ENCODE results near the gene MYOZ3. TPM values are rescaled to one million over a fixed set of nuclear protein-coding genes. Genes with fewer than 3 reads are reported as not detected.

MYOZ3 gene
- total RNA-seq, 2 experiments from 2014 or later: not detected

DNA sequence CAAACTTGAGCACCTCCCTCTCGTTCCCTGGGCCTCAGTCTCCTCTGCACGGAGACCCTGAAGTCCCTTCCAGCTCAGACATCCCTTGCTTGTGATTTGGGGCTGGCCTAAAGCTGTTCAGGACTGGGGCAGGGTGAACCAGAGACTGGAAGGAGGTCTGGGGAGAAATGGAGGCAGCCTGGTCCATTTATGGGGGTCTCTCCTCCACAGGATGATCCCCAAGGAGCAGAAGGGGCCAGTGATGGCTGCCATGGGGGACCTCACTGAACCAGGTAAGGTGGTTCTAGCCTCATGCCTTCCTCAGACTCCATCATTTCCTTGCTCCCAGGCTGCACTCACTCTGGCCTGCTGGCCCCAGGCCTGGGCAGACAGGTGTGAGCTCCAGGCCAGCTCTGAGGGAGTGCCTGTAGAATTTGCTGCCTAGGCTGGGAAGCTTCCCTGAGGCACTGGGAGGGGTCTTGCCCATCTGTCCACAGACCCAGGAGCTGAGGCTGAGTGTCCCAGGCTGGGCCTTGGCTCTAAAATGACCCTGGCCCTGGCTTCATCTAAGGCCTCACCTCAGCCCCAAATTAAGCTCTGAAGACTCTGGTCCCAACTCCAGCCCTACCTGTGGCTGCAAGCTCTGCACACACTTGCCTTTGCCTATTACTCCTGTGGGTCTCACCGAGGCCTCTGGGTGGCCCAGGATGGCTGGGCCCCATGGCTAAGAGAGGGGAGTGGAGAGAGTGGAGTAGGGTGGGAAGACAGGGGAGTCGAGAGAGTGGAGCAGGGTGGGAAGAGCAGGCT is 1.9 kb downstream of the MYOZ3 start:
- TF ChIP-seq, protein P1, sequence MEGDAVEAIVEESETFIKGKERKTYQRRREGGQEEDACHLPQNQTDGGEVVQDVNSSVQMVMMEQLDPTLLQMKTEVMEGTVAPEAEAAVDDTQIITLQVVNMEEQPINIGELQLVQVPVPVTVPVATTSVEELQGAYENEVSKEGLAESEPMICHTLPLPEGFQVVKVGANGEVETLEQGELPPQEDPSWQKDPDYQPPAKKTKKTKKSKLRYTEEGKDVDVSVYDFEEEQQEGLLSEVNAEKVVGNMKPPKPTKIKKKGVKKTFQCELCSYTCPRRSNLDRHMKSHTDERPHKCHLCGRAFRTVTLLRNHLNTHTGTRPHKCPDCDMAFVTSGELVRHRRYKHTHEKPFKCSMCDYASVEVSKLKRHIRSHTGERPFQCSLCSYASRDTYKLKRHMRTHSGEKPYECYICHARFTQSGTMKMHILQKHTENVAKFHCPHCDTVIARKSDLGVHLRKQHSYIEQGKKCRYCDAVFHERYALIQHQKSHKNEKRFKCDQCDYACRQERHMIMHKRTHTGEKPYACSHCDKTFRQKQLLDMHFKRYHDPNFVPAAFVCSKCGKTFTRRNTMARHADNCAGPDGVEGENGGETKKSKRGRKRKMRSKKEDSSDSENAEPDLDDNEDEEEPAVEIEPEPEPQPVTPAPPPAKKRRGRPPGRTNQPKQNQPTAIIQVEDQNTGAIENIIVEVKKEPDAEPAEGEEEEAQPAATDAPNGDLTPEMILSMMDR (conservative IDR thresholded peaks at IDR 0.05; ENCODE audit: low read length): no peak
- TF ChIP-seq EZH2phosphoT487 (IDR thresholded peaks at IDR 0.05; ENCODE audit: borderline replicate concordance, low read depth, low read length): no peak

DNA sequence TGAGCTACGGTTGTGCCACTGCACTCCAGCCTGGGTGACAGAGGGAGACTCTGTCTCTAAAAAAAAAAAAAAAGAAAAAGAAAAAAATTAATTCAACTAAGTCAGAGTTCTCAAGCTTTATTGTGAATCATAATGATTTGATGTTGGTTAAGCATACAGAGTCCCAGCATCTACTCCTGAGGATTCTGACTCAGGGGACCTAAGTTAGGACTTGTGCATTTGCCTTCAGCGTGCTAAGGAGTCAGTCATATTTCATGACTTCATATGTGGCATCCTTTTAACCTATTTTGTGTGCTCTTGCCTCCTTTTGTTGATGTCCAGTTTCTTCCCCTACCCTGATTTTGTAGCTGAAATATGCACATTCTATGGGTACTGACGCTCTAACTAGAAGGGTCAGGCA is 2.9 kb downstream of the MYOZ3 start:
- CTCF ChIA-PET (ENCODE audit: unreplicated experiment): no interaction called here
- Histone ChIP-seq H3K4me3 (ENCODE audit: low read depth, low read length, poor library complexity, severe bottlenecking) (no peak overlapping the region), H3K9me2 (ENCODE audit: insufficient read depth, low read length) (no peaks in the 10 kb centered on the region), H4K20me1 (ENCODE audit: insufficient read depth, low read length) (no peaks in the 10 kb centered on the region), H3K36me3 (ENCODE audit: insufficient read depth, low read length) (no peaks in the 10 kb centered on the region), H3K27ac (ENCODE audit: low read depth, low read length, poor library complexity, severe bottlenecking) (no peak overlapping the region), H3K79me2 (ENCODE audit: insufficient read depth, low read depth, low read length) (no peaks in the 10 kb centered on the region), H3K4me1 (ENCODE audit: insufficient read depth, low read length, poor library complexity, severe bottlenecking) (no peaks in the 10 kb centered on the region), H2AFZ (ENCODE audit: low read length) (no peak overlapping the region), H3K4me2 (ENCODE audit: low read length) (no peak overlapping the region), H3K9me3 (ENCODE audit: low read length) (no peaks in the 10 kb centered on the region)
- TF ChIP-seq EZH2phosphoT487 (IDR thresholded peaks at IDR 0.05; ENCODE audit: borderline replicate concordance, low read depth, low read length): no peak
- TF ChIP-seq, protein P1 (conservative IDR thresholded peaks at IDR 0.05; ENCODE audit: low read length): no peak
- no TSS peak for BruUV-seq (replicated peaks)
- POLR2A ChIA-PET: interaction anchor here (0.6 to 0.7 kb wide), 4 partner anchors 37 to 1205 kb away, joined by 3 to 7 read pairs (median 5); no protein-coding TSS in a partner anchor
- intact Hi-C loops (cut with micrococcal nuclease; ENCODE audit: unreplicated experiment): no loop called here
- no peak for DNase-seq (ENCODE audit: low spot score)

More for the DNA sequence above, 1.9 kb downstream of the MYOZ3 start:
- no TSS peak for BruUV-seq (replicated peaks)
- no peaks in the 10 kb centered on the region for H4K20me1 ChIP-seq (ENCODE audit: insufficient read depth, low read length)
- POLR2A ChIA-PET: interaction anchor here (0.6 to 0.7 kb wide), 2 partner anchors 36 to 205 kb away, joined by 7 read pairs; no protein-coding TSS in a partner anchor
- no peaks in the 10 kb centered on the region for H3K9me2 ChIP-seq (ENCODE audit: insufficient read depth, low read length)
- no peak overlapping the region for H3K27ac ChIP-seq (ENCODE audit: low read depth, low read length, poor library complexity, severe bottlenecking)
- H3K36me3 ChIP-seq (ENCODE audit: insufficient read depth, low read length): no peaks in the 10 kb centered on the region
- no peaks in the 10 kb centered on the region for H3K4me1 ChIP-seq (ENCODE audit: insufficient read depth, low read length, poor library complexity, severe bottlenecking)
- H2AFZ ChIP-seq (ENCODE audit: low read length): no peak overlapping the region
- H3K4me3 ChIP-seq (ENCODE audit: low read depth, low read length, poor library complexity, severe bottlenecking): no peak overlapping the region
- intact Hi-C loops (cut with micrococcal nuclease; ENCODE audit: unreplicated experiment): no loop called here
- DNase-seq (ENCODE audit: low spot score): no peak
- CTCF ChIA-PET (ENCODE audit: unreplicated experiment): no interaction called here
- no peaks in the 10 kb centered on the region for H3K79me2 ChIP-seq (ENCODE audit: insufficient read depth, low read depth, low read length)
- no peaks in the 10 kb centered on the region for H3K9me3 ChIP-seq (ENCODE audit: low read length)
- H3K4me2 ChIP-seq (ENCODE audit: low read length): no peak overlapping the region

DNA sequence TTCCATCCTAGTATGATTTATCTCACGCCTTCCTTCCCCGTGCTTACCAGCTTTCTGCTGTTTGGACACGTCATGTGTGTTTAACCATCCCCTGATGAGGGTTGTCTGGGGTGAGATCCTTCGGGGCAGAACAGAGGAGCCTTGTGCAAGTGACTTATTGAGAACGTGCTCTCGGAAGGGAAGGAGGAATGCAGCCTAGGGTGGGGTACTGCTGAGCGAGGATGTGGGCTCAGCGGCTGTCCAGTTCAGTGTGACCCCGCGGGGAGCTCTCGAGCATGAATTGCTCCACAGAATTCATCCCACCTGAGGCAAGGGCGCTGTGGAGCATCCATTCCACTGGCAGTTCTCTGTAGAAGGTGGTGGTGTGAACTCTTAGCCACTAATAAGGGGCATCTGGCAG is 4.0 kb downstream of the MYOZ3 start:
- Histone ChIP-seq H3K27ac (ENCODE audit: low read depth, low read length, poor library complexity, severe bottlenecking) (no peak overlapping the region), H2AFZ (ENCODE audit: low read length) (no peak overlapping the region), H3K9me2 (ENCODE audit: insufficient read depth, low read length) (no peaks in the 10 kb centered on the region), H3K36me3 (ENCODE audit: insufficient read depth, low read length) (no peaks in the 10 kb centered on the region), H3K4me1 (ENCODE audit: insufficient read depth, low read length, poor library complexity, severe bottlenecking) (no peaks in the 10 kb centered on the region), H3K79me2 (ENCODE audit: insufficient read depth, low read depth, low read length) (no peaks in the 10 kb centered on the region), H3K9me3 (ENCODE audit: low read length) (no peaks in the 10 kb centered on the region), H3K4me3 (ENCODE audit: low read depth, low read length, poor library complexity, severe bottlenecking) (no peak overlapping the region), H4K20me1 (ENCODE audit: insufficient read depth, low read length) (no peaks in the 10 kb centered on the region), H3K4me2 (ENCODE audit: low read length) (no peak overlapping the region)
- BruUV-seq (replicated peaks): no TSS peak
- CTCF ChIA-PET (ENCODE audit: unreplicated experiment): no interaction called here
- TF ChIP-seq, protein P1 (conservative IDR thresholded peaks at IDR 0.05; ENCODE audit: low read length): no peak
- TF ChIP-seq EZH2phosphoT487 (IDR thresholded peaks at IDR 0.05; ENCODE audit: borderline replicate concordance, low read depth, low read length): no peak
- POLR2A ChIA-PET: interaction anchor here (1.1 kb wide), 1 partner anchor 719 kb away, joined by 3 read pairs; no protein-coding TSS in a partner anchor
- intact Hi-C loops (cut with micrococcal nuclease; ENCODE audit: unreplicated experiment): no loop called here
- DNase-seq (ENCODE audit: low spot score): no peak
